HCT116 (cell line): ENCODE measurements around the gene BCKDHB.

Experiments used
- CEBPB ChIP-seq: IDR thresholded peaks from 2 replicates; pipeline ENCODE4 v1.6.1; 2012; ENCODE audit warnings: low read depth
- CTCF ChIP-seq, 3 experiments: fragments of 200-600 bp in 1 of 3; sonication (generic) in 1 of 3; IDR thresholded peaks in 2 of 3; conservative IDR thresholded peaks in 1 of 3; 2 replicates each; pipeline ENCODE4 v1.5.1; 2012 to 2017; ENCODE audit warnings: low read depth in 2 of 3, low read length in 2 of 3, antibody characterized with exemption in 1 of 3, borderline replicate concordance in 1 of 3, control low read depth in 1 of 3, mild to moderate bottlenecking in 1 of 3, mixed read lengths in 1 of 3, mixed run types in 1 of 3, moderate library complexity in 1 of 3; ENCODE audit not compliant: insufficient read depth in 1 of 3
- EZH2 ChIP-seq: fragments of 200-600 bp; sonication (generic); IDR thresholded peaks from 2 replicates; pipeline ENCODE4 v1.6.1; 2017; ENCODE audit warnings: antibody characterized with exemption, mixed run types
- FOSL1 ChIP-seq: IDR thresholded peaks from 2 replicates; pipeline ENCODE4 v1.6.1; 2012; ENCODE audit warnings: low read depth
- POLR2A ChIP-seq: IDR thresholded peaks from 2 replicates; pipeline ENCODE4 v1.7.0; 2011; ENCODE audit warnings: borderline replicate concordance; ENCODE audit not compliant: insufficient read depth, insufficient read length; ENCODE audit errors: extremely low read depth
- POLR2AphosphoS5 ChIP-seq: IDR thresholded peaks from 2 replicates; pipeline ENCODE4 v1.6.1; 2011; ENCODE audit warnings: mild to moderate bottlenecking, low read depth, low read length, moderate library complexity
- RAD21 ChIP-seq: IDR thresholded peaks from 2 replicates; pipeline ENCODE4 v1.6.1; 2012; ENCODE audit warnings: low read depth, mild to moderate bottlenecking
- SP1 ChIP-seq: IDR thresholded peaks from 2 replicates; pipeline ENCODE4 v1.6.1; 2012; ENCODE audit warnings: low read depth
- TCF7L2 ChIP-seq: IDR thresholded peaks from 2 replicates; pipeline ENCODE4 v1.7.0; 2011; ENCODE audit warnings: borderline replicate concordance, inconsistent platforms; ENCODE audit not compliant: insufficient read depth, insufficient read length; ENCODE audit errors: extremely low read depth
- ZBTB33 ChIP-seq: IDR thresholded peaks from 2 replicates; pipeline ENCODE4 v1.6.1; 2011; ENCODE audit warnings: mild to moderate bottlenecking, low read length, moderate library complexity; ENCODE audit not compliant: insufficient replicate concordance; ENCODE audit errors: extremely low read depth
- ZFX ChIP-seq: fragments of 450-650 bp; IDR thresholded peaks from 2 replicates; pipeline ENCODE4 v1.6.1; 2017
- ZNF274 ChIP-seq: fragments of 200-500 bp; sonication (Bioruptor generic); IDR thresholded peaks from 2 replicates; pipeline ENCODE4 v1.6.1; 2014; ENCODE audit warnings: mild to moderate bottlenecking, low read depth, low read length, inconsistent platforms
- TF ChIP-seq, protein P1 (sequence below): IDR thresholded peaks from 2 replicates; pipeline ENCODE4 v1.6.1; 2012
- TF ChIP-seq, protein P2 (sequence below): IDR thresholded peaks from 2 replicates; pipeline ENCODE4 v1.6.1; 2012

- TF ChIP-seq CTCF (IDR thresholded peaks at IDR 0.05 in 2 of 3, conservative IDR thresholded peaks at IDR 0.05 in 1 of 3; ENCODE audit: borderline replicate concordance in 1 of 3, insufficient read depth in 1 of 3, low read depth in 2 of 3, low read length in 2 of 3), result no peak
- no peak for TF ChIP-seq SP1
- no peak for TF ChIP-seq ZBTB33
- no peak for TF ChIP-seq POLR2AphosphoS5
- TF ChIP-seq, protein P1, sequence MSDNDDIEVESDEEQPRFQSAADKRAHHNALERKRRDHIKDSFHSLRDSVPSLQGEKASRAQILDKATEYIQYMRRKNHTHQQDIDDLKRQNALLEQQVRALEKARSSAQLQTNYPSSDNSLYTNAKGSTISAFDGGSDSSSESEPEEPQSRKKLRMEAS, result no peak
- TF ChIP-seq EZH2, result no peak
- TF ChIP-seq POLR2A, result no peak
- TF ChIP-seq FOSL1, result no peak
- TF ChIP-seq ZFX, result no peak
- TF ChIP-seq ZNF274, result no peak
- no peak for TF ChIP-seq CEBPB
- TF ChIP-seq, protein P2, sequence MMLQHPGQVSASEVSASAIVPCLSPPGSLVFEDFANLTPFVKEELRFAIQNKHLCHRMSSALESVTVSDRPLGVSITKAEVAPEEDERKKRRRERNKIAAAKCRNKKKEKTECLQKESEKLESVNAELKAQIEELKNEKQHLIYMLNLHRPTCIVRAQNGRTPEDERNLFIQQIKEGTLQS, result no peak
- TF ChIP-seq RAD21, result no peak
- TF ChIP-seq TCF7L2, result no peak
Measured at GRCh38 chr6:80364149-80364548, 257.7 kb downstream of the BCKDHB start.
